AG08395 (cell line): ENCODE data around the gene ZSWIM7.

Source experiments
- DNase-seq: peaks from one replicate; pipeline ENCODE4 v3.0.0; 2012; ENCODE audit warnings: mixed read lengths, low spot score

The ZSWIM7 gene

DNA sequence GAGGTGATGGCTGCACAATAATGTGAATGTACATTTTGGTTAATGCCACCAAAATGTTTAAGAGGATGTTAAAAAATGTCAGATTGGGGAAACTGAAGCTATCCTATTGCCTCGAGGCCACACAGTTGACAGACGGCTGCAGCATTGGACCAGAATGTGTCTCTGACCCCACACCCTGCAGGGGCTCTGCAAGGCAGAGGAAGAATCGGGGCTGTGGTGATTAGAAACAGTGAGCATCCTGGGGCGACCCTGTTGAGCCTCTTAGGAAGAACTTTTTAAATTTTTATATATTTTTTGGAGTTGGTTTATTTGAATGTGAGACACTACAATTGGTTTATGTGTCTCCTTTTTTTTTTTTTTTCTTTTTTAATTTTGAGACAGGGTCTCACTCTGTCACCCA, 69.6 kb downstream of the ZSWIM7 start:
- DNase-seq, result no peak

GRCh38 chr17:15928286-15928785, 71.2 kb downstream of the ZSWIM7 start:
- DNase-seq, result no peak
